ENCODE results near the gene IGSF9B.

DNA sequence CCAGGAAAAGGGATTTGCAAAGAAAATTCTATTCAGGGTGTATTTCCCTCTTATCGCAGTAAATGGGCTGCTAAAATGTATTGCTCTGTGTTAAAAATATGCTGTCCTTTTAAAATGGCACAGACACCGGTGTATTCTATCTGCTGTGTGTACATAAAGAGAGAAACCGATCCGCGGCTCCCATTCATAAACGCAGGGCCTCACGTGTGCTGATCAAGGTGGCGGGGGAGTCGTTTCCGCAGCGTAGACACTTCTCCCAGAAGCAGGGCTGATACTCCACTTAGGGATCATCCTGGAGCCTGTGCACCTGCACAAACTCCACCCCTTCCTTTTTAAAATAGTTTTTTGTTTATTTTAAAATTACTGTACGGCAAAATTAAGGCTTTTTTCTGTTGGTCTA, 26.1 kb upstream of the IGSF9B start:
- TF ChIP-seq, protein P1, sequence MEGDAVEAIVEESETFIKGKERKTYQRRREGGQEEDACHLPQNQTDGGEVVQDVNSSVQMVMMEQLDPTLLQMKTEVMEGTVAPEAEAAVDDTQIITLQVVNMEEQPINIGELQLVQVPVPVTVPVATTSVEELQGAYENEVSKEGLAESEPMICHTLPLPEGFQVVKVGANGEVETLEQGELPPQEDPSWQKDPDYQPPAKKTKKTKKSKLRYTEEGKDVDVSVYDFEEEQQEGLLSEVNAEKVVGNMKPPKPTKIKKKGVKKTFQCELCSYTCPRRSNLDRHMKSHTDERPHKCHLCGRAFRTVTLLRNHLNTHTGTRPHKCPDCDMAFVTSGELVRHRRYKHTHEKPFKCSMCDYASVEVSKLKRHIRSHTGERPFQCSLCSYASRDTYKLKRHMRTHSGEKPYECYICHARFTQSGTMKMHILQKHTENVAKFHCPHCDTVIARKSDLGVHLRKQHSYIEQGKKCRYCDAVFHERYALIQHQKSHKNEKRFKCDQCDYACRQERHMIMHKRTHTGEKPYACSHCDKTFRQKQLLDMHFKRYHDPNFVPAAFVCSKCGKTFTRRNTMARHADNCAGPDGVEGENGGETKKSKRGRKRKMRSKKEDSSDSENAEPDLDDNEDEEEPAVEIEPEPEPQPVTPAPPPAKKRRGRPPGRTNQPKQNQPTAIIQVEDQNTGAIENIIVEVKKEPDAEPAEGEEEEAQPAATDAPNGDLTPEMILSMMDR (IDR thresholded peaks at IDR 0.05; ENCODE audit: low read depth, low read length, missing input control): no peak
- TF ChIP-seq RAD21 (IDR thresholded peaks at IDR 0.05) (no peak), TAF1 (conservative IDR thresholded peaks at IDR 0.05) (no peak), GABPA (IDR thresholded peaks at IDR 0.05 in 1 of 2, conservative IDR thresholded peaks at IDR 0.05 in 1 of 2) (no peak)
- TF ChIP-seq, protein P2, sequence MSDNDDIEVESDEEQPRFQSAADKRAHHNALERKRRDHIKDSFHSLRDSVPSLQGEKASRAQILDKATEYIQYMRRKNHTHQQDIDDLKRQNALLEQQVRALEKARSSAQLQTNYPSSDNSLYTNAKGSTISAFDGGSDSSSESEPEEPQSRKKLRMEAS (IDR thresholded peaks at IDR 0.05): no peak
- TF ChIP-seq, protein P3, sequence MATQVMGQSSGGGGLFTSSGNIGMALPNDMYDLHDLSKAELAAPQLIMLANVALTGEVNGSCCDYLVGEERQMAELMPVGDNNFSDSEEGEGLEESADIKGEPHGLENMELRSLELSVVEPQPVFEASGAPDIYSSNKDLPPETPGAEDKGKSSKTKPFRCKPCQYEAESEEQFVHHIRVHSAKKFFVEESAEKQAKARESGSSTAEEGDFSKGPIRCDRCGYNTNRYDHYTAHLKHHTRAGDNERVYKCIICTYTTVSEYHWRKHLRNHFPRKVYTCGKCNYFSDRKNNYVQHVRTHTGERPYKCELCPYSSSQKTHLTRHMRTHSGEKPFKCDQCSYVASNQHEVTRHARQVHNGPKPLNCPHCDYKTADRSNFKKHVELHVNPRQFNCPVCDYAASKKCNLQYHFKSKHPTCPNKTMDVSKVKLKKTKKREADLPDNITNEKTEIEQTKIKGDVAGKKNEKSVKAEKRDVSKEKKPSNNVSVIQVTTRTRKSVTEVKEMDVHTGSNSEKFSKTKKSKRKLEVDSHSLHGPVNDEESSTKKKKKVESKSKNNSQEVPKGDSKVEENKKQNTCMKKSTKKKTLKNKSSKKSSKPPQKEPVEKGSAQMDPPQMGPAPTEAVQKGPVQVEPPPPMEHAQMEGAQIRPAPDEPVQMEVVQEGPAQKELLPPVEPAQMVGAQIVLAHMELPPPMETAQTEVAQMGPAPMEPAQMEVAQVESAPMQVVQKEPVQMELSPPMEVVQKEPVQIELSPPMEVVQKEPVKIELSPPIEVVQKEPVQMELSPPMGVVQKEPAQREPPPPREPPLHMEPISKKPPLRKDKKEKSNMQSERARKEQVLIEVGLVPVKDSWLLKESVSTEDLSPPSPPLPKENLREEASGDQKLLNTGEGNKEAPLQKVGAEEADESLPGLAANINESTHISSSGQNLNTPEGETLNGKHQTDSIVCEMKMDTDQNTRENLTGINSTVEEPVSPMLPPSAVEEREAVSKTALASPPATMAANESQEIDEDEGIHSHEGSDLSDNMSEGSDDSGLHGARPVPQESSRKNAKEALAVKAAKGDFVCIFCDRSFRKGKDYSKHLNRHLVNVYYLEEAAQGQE (IDR thresholded peaks at IDR 0.05): no peak

Data from liver (tissue), 3 donors.